ENCODE measurements around the gene PCCA.

Gene PCCA

GRCh38 chr13:100483841-100484381 lies 395.0 kb downstream of the PCCA start:
- no peak for DNase-seq (ENCODE audit: low read depth, low spot score)
- H3K4me1 ChIP-seq (ENCODE audit: control insufficient read depth, insufficient read depth, low read length), result 0 out of 2 replicates have a peak, but pooled peaks cover 2% of the 10 kb centered on the region
- no peaks in the 10 kb centered on the region for H3K9me3 ChIP-seq (ENCODE audit: control insufficient read depth, insufficient read depth, low read length)
- no peak overlapping the region for H3K27ac ChIP-seq (ENCODE audit: low read length)
- WGBS (ENCODE audit: insufficient coverage, insufficient read length), result no CpG with 5 or more reads among the region's 8 CpGs
- no peaks in the 10 kb centered on the region for H3K36me3 ChIP-seq (ENCODE audit: control insufficient read depth, insufficient read depth, low read length)
- H3K27me3 ChIP-seq (ENCODE audit: control insufficient read depth, insufficient read depth, low read length), result no peaks in the 10 kb centered on the region
- no peak overlapping the region for H3K4me3 ChIP-seq (ENCODE audit: low read length)

DNA sequence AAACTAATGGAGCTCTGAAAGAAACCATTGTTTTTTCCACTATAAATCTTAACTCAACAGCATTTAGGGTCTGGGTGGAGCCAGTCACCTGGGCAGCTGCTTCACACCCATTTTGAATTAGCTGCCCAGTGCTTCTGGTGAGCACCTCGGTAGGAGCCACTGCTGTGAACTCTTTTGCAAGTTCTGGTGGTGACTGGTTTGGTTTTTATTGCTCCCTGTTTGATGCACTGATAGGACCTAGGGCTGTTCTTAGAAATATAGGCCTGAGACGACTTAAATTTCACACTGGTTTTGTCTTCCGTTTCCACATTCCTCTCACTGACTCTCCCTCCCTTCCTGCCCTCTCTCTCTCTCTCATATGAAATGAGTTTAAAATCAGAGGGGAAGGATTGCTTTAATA lies 395.8 kb downstream of the PCCA start:
- Histone ChIP-seq H3K36me3 (ENCODE audit: control insufficient read depth, insufficient read depth, low read length) (no peaks in the 10 kb centered on the region), H3K27ac (ENCODE audit: low read length) (no peak overlapping the region), H3K4me1 (ENCODE audit: control insufficient read depth, insufficient read depth, low read length) (0 out of 2 replicates have a peak, but pooled peaks cover 2% of the 10 kb centered on the region), H3K4me3 (ENCODE audit: low read length) (no peak overlapping the region), H3K9me3 (ENCODE audit: control insufficient read depth, insufficient read depth, low read length) (no peaks in the 10 kb centered on the region), H3K27me3 (ENCODE audit: control insufficient read depth, insufficient read depth, low read length) (no peaks in the 10 kb centered on the region)
- DNase-seq (ENCODE audit: low read depth, low spot score), result no peak
- no CpG with 5 or more reads among the region's 3 CpGs for WGBS (ENCODE audit: insufficient coverage, insufficient read length)

DNA sequence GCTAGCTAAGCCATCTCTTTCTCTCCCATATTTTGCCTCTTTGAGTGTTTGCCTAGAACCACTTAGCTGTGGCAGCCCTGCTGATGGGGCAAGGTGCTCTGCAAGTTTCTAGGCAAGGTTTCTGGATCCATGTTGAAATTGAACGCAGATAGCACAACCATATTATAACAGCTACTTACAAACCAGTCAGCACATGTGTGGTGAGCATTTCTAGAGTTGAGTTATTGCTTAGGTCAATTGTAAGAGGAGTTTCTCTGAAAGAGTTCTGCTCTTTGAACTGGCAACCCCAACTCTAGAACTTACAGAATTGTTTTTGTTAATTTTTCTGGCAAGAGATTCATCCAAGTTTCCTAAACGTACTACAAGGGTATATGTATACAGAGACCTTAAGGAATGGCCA lies 396.4 kb downstream of the PCCA start:
- H3K4me1 ChIP-seq (ENCODE audit: control insufficient read depth, insufficient read depth, low read length), result 0 out of 2 replicates have a peak, but pooled peaks cover 2% of the 10 kb centered on the region
- no peak for DNase-seq (ENCODE audit: low read depth, low spot score)
- no peak overlapping the region for H3K4me3 ChIP-seq (ENCODE audit: low read length)
- H3K27ac ChIP-seq (ENCODE audit: low read length), result no peak overlapping the region
- H3K27me3 ChIP-seq (ENCODE audit: control insufficient read depth, insufficient read depth, low read length), result no peaks in the 10 kb centered on the region
- H3K9me3 ChIP-seq (ENCODE audit: control insufficient read depth, insufficient read depth, low read length), result no peaks in the 10 kb centered on the region
- WGBS (ENCODE audit: insufficient coverage, insufficient read length), result no CpG with 5 or more reads among the region's 2 CpGs
- no peaks in the 10 kb centered on the region for H3K36me3 ChIP-seq (ENCODE audit: control insufficient read depth, insufficient read depth, low read length)

- WGBS (ENCODE audit: insufficient coverage, insufficient read length), result no CpG with 5 or more reads among the region's 4 CpGs
- peak; percentile 68 for DNase-seq (ENCODE audit: low read depth, low spot score)
- Histone ChIP-seq H3K27me3 (ENCODE audit: control insufficient read depth, insufficient read depth, low read length) (no peaks in the 10 kb centered on the region), H3K4me3 (ENCODE audit: low read length) (no peak overlapping the region), H3K4me1 (ENCODE audit: control insufficient read depth, insufficient read depth, low read length) (peaks cover 5% of the 10 kb centered on the region), H3K27ac (ENCODE audit: low read length) (no peak overlapping the region), H3K9me3 (ENCODE audit: control insufficient read depth, insufficient read depth, low read length) (no peaks in the 10 kb centered on the region), H3K36me3 (ENCODE audit: control insufficient read depth, insufficient read depth, low read length) (no peaks in the 10 kb centered on the region)
Observed at GRCh38 chr13:100490692-100491091, 401.8 kb downstream of the PCCA start.

- H3K27ac ChIP-seq (ENCODE audit: low read length), result no peak overlapping the region
Observed at GRCh38 chr13:100491164-100491842, 402.4 kb downstream of the PCCA start.

GRCh38 chr13:100493418-100493817 lies 404.5 kb downstream of the PCCA start:
- Histone ChIP-seq H3K9me3 (ENCODE audit: control insufficient read depth, insufficient read depth, low read length) (no peaks in the 10 kb centered on the region), H3K36me3 (ENCODE audit: control insufficient read depth, insufficient read depth, low read length) (no peaks in the 10 kb centered on the region), H3K27me3 (ENCODE audit: control insufficient read depth, insufficient read depth, low read length) (no peaks in the 10 kb centered on the region), H3K4me3 (ENCODE audit: low read length) (no peak overlapping the region), H3K4me1 (ENCODE audit: control insufficient read depth, insufficient read depth, low read length) (peaks cover 4% of the 10 kb centered on the region), H3K27ac (ENCODE audit: low read length) (no peak overlapping the region)
- no CpG with 5 or more reads among the region's 7 CpGs for WGBS (ENCODE audit: insufficient coverage, insufficient read length)
- DNase-seq (ENCODE audit: low read depth, low spot score), result no peak

More at GRCh38 chr13:100491164-100491842, 402.4 kb downstream of the PCCA start:
- H3K4me3 ChIP-seq (ENCODE audit: low read length), result no peak overlapping the region
- H3K27me3 ChIP-seq (ENCODE audit: control insufficient read depth, insufficient read depth, low read length), result no peaks in the 10 kb centered on the region
- no peaks in the 10 kb centered on the region for H3K9me3 ChIP-seq (ENCODE audit: control insufficient read depth, insufficient read depth, low read length)
- 100% methylated on average over 1 of the region's 8 CpGs for WGBS (ENCODE audit: insufficient coverage, insufficient read length)
- H3K4me1 ChIP-seq (ENCODE audit: control insufficient read depth, insufficient read depth, low read length), result peaks cover 4% of the 10 kb centered on the region
- no peaks in the 10 kb centered on the region for H3K36me3 ChIP-seq (ENCODE audit: control insufficient read depth, insufficient read depth, low read length)
- no peak for DNase-seq (ENCODE audit: low read depth, low spot score)

DNA sequence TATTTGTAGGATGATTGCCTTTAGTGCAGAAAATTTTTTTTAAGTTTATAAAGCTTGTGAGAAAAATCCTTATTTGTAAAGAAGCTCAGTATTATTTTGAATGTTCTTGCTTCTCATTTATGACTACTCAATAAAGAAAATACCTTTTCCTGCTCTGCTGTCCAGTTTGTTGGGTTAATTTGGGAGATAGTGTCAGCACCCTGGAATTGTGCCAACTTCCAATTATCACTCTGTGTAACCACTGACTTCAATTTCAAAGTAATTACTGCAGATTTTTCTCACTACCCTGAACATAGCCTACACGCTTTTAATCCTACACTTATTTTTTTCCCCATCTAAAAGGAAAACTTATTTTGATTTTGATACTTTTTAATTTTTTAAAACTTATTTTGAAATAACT lies 406.6 kb downstream of the PCCA start:
- no peak for DNase-seq (ENCODE audit: low read depth, low spot score)
- WGBS (ENCODE audit: insufficient coverage, insufficient read length), result 100% methylated on average over 1 of the region's 1 CpG
- H3K36me3 ChIP-seq (ENCODE audit: control insufficient read depth, insufficient read depth, low read length), result no peaks in the 10 kb centered on the region
- H3K27ac ChIP-seq (ENCODE audit: low read length), result no peak overlapping the region
- H3K9me3 ChIP-seq (ENCODE audit: control insufficient read depth, insufficient read depth, low read length), result no peaks in the 10 kb centered on the region
- no peak overlapping the region for H3K4me3 ChIP-seq (ENCODE audit: low read length)
- H3K27me3 ChIP-seq (ENCODE audit: control insufficient read depth, insufficient read depth, low read length), result no peaks in the 10 kb centered on the region
- peaks cover 3% of the 10 kb centered on the region for H3K4me1 ChIP-seq (ENCODE audit: control insufficient read depth, insufficient read depth, low read length)

DNA sequence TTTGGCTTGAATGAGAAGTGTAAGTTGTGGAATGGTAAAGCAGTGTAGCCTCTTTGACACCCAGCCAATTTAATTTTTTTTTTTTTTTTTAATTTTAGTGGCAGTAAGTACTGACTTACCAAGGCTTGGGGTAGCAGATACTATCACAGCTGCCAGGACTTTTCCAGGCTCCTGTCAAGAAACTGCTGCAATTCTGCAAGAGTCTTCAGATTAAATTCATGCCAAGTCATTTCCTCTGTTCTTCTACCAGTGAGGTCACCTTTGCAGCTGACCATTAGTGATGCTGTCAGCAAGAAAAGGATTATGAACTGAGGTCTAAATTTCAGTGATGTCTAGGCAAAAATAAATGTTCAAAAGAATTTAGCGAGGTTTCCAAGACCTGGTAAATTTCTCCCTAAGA lies 408.5 kb downstream of the PCCA start:
- WGBS (ENCODE audit: insufficient coverage, insufficient read length), result no CpG with 5 or more reads among the region's 1 CpG
- H3K27ac ChIP-seq (ENCODE audit: low read length), result no peak overlapping the region
- DNase-seq (ENCODE audit: low read depth, low spot score), result no peak
- no peaks in the 10 kb centered on the region for H3K27me3 ChIP-seq (ENCODE audit: control insufficient read depth, insufficient read depth, low read length)
- H3K4me1 ChIP-seq (ENCODE audit: control insufficient read depth, insufficient read depth, low read length), result no peaks in the 10 kb centered on the region; the same call in 1 of the 2 replicates
- no peaks in the 10 kb centered on the region for H3K9me3 ChIP-seq (ENCODE audit: control insufficient read depth, insufficient read depth, low read length)
- no peak overlapping the region for H3K4me3 ChIP-seq (ENCODE audit: low read length)
- no peaks in the 10 kb centered on the region for H3K36me3 ChIP-seq (ENCODE audit: control insufficient read depth, insufficient read depth, low read length)

GRCh38 chr13:100502446-100502845 lies 413.6 kb downstream of the PCCA start:
- WGBS (ENCODE audit: insufficient coverage, insufficient read length), result no CpG with 5 or more reads among the region's 2 CpGs
- DNase-seq (ENCODE audit: low read depth, low spot score), result no peak
- Histone ChIP-seq H3K27me3 (ENCODE audit: control insufficient read depth, insufficient read depth, low read length) (no peaks in the 10 kb centered on the region), H3K4me3 (ENCODE audit: low read length) (no peak overlapping the region), H3K9me3 (ENCODE audit: control insufficient read depth, insufficient read depth, low read length) (no peaks in the 10 kb centered on the region), H3K27ac (ENCODE audit: low read length) (no peak overlapping the region), H3K4me1 (ENCODE audit: control insufficient read depth, insufficient read depth, low read length) (no peaks in the 10 kb centered on the region; the same call in 1 of the 2 replicates), H3K36me3 (ENCODE audit: control insufficient read depth, insufficient read depth, low read length) (no peaks in the 10 kb centered on the region)

- Histone ChIP-seq H3K27me3 (ENCODE audit: control insufficient read depth, insufficient read depth, low read length) (no peaks in the 10 kb centered on the region), H3K36me3 (ENCODE audit: control insufficient read depth, insufficient read depth, low read length) (no peaks in the 10 kb centered on the region), H3K4me1 (ENCODE audit: control insufficient read depth, insufficient read depth, low read length) (peaks cover 3% of the 10 kb centered on the region; the same call in 1 of the 2 replicates), H3K4me3 (ENCODE audit: low read length) (no peak overlapping the region), H3K9me3 (ENCODE audit: control insufficient read depth, insufficient read depth, low read length) (no peaks in the 10 kb centered on the region), H3K27ac (ENCODE audit: low read length) (no peak overlapping the region)
- DNase-seq (ENCODE audit: low read depth, low spot score), result no peak
- WGBS (ENCODE audit: insufficient coverage, insufficient read length), result no CpG with 5 or more reads among the region's 3 CpGs
Observed at GRCh38 chr13:100503622-100504021, 414.7 kb downstream of the PCCA start.

DNA sequence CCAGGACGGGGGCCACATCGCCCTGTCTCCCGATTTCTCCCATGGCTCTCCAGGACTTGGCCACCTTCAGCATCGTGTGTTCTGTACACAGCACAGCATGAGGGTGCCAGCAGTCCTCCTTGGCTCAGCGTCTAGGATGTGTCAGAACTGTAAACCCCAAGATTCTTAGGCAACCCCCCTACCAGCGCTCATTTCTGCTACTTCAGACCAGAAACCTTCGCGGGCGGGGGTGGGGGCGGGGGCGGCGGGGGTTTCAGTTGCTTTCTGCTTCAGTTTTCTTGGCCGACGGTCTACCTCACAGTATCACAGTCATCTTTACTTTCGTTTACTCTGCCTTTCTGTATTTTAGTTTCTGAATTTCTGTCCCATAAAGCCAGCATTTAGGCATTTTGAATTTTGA lies 417.3 kb downstream of the PCCA start:
- Histone ChIP-seq H3K27ac (ENCODE audit: low read length) (no peak overlapping the region), H3K9me3 (ENCODE audit: control insufficient read depth, insufficient read depth, low read length) (no peaks in the 10 kb centered on the region), H3K4me3 (ENCODE audit: low read length) (no peak overlapping the region), H3K36me3 (ENCODE audit: control insufficient read depth, insufficient read depth, low read length) (no peaks in the 10 kb centered on the region), H3K27me3 (ENCODE audit: control insufficient read depth, insufficient read depth, low read length) (no peaks in the 10 kb centered on the region), H3K4me1 (ENCODE audit: control insufficient read depth, insufficient read depth, low read length) (peaks cover 5% of the 10 kb centered on the region; the same call in 1 of the 2 replicates)
- no CpG with 5 or more reads among the region's 15 CpGs for WGBS (ENCODE audit: insufficient coverage, insufficient read length)
- DNase-seq (ENCODE audit: low read depth, low spot score), result no peak
